Erythroblast (primary cell): Measurements from ENCODE around the gene HDAC7.
"Not testable (repeated sequence)": the region's sequence is repeated elsewhere in the genome, so short reads cannot be mapped to it uniquely, and the experiment has no call there.

ENCODE experiments used
- GATA1 ChIP-seq: IDR thresholded peaks from 2 replicates; pipeline ENCODE4 v1.6.1; 2011; ENCODE audit warnings: low read depth, mild to moderate bottlenecking, control low read depth, low read length, moderate library complexity
- POLR2A ChIP-seq: IDR thresholded peaks from 2 replicates; pipeline ENCODE4 v1.6.1; 2011; ENCODE audit warnings: mild to moderate bottlenecking, low read length

- not testable (repeated sequence) for TF ChIP-seq POLR2A, GATA1
These were observed 10.2 kb downstream of the HDAC7 start for GRCh38 chr12:47809518-47809917.
